HL-60 (cell line): ENCODE measurements around the gene PAGE1.

ENCODE experiments used
- DNase-seq, 2 experiments: peaks; one replicate each; pipeline ENCODE4 v3.0.0-alpha.2; 2010 to 2020; ENCODE audit warnings: low read depth in 1 of 2, low spot score in 1 of 2
- H3K27ac ChIP-seq: fragments of 250-450 bp; sonication (Bioruptor Pico); replicated peaks from 2 replicates; pipeline ENCODE4 v1.5.1; 2020; ENCODE audit warnings: mild to moderate bottlenecking, moderate library complexity
- H3K27me3 ChIP-seq: fragments of 250-450 bp; sonication (Bioruptor Pico); 2 replicates; pipeline ENCODE4 v1.5.1; 2021; ENCODE audit warnings: mild to moderate bottlenecking, moderate library complexity; ENCODE audit not compliant: insufficient read depth, poor library complexity, severe bottlenecking
- H3K4me3 ChIP-seq: replicated peaks from 2 replicates; pipeline ENCODE4 v1.5.1; 2011; ENCODE audit warnings: mild to moderate bottlenecking, control low read depth, low read length; ENCODE audit not compliant: insufficient read depth
- GABPA ChIP-seq: IDR thresholded peaks from 2 replicates; pipeline ENCODE4 v1.6.1; 2012; ENCODE audit warnings: low read depth
- POLR2AphosphoS5 ChIP-seq: IDR thresholded peaks from 2 replicates; pipeline ENCODE4 v1.6.1; 2012; ENCODE audit warnings: low read depth
- SPI1 ChIP-seq: IDR thresholded peaks from 2 replicates; pipeline ENCODE4 v1.6.1; 2012; ENCODE audit warnings: low read depth, mild to moderate bottlenecking, borderline replicate concordance
- TF ChIP-seq, protein P1 (sequence below): IDR thresholded peaks from one replicate; pipeline ENCODE4 v1.5.1; 2011; ENCODE audit warnings: low read length, control low read depth, inconsistent platforms; ENCODE audit not compliant: insufficient read depth
- TF ChIP-seq, protein P2 (sequence below): IDR thresholded peaks from 2 replicates; pipeline ENCODE4 v1.6.1; 2012; ENCODE audit warnings: low read depth; ENCODE audit not compliant: insufficient replicate concordance

PAGE1 gene

DNA sequence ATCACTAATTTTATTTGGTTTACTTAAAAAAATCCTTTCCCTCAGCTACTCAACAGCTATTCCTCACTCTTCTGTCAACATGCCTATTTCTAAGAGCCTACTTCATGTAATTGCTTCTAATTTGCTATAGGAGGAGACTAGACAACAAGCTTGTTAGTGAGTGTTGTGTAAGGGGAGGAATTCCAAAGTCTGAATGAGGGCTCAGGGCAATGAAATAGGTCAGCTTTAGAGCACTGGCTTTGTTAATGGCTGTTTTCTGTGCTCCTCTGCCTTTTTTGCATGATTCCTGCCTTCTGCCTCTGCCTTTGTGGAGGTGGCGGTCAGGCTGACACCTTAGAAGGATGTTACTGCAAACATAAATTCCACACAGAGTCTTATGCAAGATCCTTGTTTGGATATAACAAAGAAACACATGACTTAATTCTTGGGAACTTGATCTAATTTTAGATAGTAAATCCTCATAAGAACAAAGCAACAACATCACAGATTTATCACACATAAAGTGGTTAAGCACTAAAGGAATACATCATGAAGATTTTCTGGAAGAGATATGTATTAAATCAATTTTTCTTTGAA is 15.0 kb upstream of the PAGE1 start:
- TF ChIP-seq GABPA (no peak), POLR2AphosphoS5 (no peak), SPI1 (no peak)
- TF ChIP-seq, protein P1, sequence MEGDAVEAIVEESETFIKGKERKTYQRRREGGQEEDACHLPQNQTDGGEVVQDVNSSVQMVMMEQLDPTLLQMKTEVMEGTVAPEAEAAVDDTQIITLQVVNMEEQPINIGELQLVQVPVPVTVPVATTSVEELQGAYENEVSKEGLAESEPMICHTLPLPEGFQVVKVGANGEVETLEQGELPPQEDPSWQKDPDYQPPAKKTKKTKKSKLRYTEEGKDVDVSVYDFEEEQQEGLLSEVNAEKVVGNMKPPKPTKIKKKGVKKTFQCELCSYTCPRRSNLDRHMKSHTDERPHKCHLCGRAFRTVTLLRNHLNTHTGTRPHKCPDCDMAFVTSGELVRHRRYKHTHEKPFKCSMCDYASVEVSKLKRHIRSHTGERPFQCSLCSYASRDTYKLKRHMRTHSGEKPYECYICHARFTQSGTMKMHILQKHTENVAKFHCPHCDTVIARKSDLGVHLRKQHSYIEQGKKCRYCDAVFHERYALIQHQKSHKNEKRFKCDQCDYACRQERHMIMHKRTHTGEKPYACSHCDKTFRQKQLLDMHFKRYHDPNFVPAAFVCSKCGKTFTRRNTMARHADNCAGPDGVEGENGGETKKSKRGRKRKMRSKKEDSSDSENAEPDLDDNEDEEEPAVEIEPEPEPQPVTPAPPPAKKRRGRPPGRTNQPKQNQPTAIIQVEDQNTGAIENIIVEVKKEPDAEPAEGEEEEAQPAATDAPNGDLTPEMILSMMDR = no peak
- TF ChIP-seq, protein P2, sequence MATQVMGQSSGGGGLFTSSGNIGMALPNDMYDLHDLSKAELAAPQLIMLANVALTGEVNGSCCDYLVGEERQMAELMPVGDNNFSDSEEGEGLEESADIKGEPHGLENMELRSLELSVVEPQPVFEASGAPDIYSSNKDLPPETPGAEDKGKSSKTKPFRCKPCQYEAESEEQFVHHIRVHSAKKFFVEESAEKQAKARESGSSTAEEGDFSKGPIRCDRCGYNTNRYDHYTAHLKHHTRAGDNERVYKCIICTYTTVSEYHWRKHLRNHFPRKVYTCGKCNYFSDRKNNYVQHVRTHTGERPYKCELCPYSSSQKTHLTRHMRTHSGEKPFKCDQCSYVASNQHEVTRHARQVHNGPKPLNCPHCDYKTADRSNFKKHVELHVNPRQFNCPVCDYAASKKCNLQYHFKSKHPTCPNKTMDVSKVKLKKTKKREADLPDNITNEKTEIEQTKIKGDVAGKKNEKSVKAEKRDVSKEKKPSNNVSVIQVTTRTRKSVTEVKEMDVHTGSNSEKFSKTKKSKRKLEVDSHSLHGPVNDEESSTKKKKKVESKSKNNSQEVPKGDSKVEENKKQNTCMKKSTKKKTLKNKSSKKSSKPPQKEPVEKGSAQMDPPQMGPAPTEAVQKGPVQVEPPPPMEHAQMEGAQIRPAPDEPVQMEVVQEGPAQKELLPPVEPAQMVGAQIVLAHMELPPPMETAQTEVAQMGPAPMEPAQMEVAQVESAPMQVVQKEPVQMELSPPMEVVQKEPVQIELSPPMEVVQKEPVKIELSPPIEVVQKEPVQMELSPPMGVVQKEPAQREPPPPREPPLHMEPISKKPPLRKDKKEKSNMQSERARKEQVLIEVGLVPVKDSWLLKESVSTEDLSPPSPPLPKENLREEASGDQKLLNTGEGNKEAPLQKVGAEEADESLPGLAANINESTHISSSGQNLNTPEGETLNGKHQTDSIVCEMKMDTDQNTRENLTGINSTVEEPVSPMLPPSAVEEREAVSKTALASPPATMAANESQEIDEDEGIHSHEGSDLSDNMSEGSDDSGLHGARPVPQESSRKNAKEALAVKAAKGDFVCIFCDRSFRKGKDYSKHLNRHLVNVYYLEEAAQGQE = no peak
- Histone ChIP-seq H3K27ac (no peak overlapping the region), H3K27me3 (no peaks in the 10 kb centered on the region), H3K4me3 (no peak overlapping the region)
- DNase-seq = no peak

DNA sequence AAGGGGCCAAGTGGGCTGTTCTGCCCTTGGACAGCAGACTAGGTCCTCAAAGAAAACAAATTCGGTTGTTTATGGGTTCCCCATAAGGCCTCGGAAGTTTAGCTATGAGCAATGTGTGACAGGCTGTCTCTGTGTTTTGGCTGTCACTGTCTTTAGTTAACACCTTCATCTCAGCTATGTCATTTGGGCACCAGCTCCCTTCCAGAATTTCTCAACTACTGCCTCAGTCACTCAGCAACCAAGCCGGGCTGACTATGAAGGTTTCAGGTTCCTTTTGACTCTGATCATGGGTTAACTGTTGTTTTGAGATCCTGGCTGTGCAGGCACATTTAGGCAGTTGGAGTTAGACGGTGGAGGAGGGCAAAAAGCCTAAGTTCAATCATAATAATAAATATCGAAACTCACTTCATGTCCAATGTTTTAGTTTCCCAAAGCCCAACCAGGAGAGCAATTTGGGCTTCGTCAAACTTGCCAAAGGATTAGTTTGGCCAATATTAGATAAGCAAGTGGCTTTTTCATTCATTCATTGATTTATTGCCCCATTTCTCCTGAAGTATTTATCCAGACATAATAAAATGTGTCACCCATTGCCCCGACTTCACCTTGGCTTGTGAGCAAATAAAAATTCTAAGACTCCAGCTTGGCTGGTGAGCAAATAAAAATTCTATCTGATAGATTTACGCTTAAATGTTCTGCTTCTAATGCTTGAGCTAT is 9.1 kb upstream of the PAGE1 start:
- no peak overlapping the region for H3K4me3 ChIP-seq
- DNase-seq = no peak
- H3K27ac ChIP-seq = no peak overlapping the region
- H3K27me3 ChIP-seq = peaks cover 6% of the 10 kb centered on the region
- TF ChIP-seq, protein P1 = no peak
- TF ChIP-seq GABPA = no peak
- TF ChIP-seq, protein P2 = no peak
- no peak for TF ChIP-seq SPI1
- no peak for TF ChIP-seq POLR2AphosphoS5

DNA sequence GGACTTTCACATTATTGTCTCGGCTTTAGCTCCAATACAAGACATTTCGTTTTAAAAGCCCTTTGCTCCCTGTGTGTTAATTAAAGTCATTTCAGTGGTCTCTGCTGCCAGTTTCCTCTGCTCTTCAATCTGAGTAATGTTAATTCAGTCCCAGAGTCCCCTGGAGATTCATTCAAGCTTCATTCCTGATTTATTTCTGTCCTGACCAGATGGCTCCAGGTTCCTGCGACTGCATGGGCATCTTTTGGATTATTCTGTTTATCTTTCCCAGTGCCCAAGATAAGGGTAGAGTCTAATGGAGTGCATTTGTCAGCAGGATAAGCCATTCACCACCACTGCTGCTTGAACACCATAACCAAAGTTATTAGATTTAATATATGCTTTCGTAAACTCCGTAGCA is 6.1 kb upstream of the PAGE1 start:
- no peak overlapping the region for H3K4me3 ChIP-seq
- TF ChIP-seq, protein P1 = no peak
- H3K27ac ChIP-seq = no peak overlapping the region
- peaks cover 6% of the 10 kb centered on the region for H3K27me3 ChIP-seq
- no peak for DNase-seq
